NCI-H226 (cell line): ENCODE data around the gene ZYG11A.
A peak's percentile ranks its signal among the peaks of the same experiment; 100 is the strongest.
"Not testable (repeated sequence)": the region's sequence is repeated elsewhere in the genome, so short reads cannot be mapped to it uniquely, and the experiment has no call there.

Source experiments
- DNase-seq: peaks from one replicate; pipeline ENCODE4 v3.0.0-alpha.2; 2015

The ZYG11A gene

GRCh38 chr1:52842643-52843310 is at the start of gene ZYG11A:
Gene ZYG11A (plus strand): TSS chr1:52842760. CDS start chr1:52842884, 124 bp downstream.
- peak; percentile 20 for DNase-seq

- DNase-seq = not testable (repeated sequence)
These were observed 48.8 kb upstream of the ZYG11A start for GRCh38 chr1:52793717-52794116.

- DNase-seq = no peak
These were observed 47.1 kb upstream of the ZYG11A start for GRCh38 chr1:52795464-52795863.

GRCh38 chr1:52798331-52798730 is 44.2 kb upstream of the ZYG11A start:
- no peak for DNase-seq

GRCh38 chr1:52801011-52801410 is 41.5 kb upstream of the ZYG11A start:
- DNase-seq = no peak

- not testable (repeated sequence) for DNase-seq
These were observed 38.5 kb upstream of the ZYG11A start for GRCh38 chr1:52804083-52804482.

GRCh38 chr1:52814465-52814864 is 28.1 kb upstream of the ZYG11A start:
- peak; percentile 68 for DNase-seq

- not testable (repeated sequence) for DNase-seq
These were observed 21.7 kb upstream of the ZYG11A start for GRCh38 chr1:52820830-52821229.

- no peak for DNase-seq
These were observed 16.7 kb upstream of the ZYG11A start for GRCh38 chr1:52825868-52826267.

- no peak for DNase-seq
These were observed 7.8 kb upstream of the ZYG11A start for GRCh38 chr1:52834798-52835197.

GRCh38 chr1:52836035-52836434 is 6.5 kb upstream of the ZYG11A start:
- no peak for DNase-seq

- DNase-seq = not testable (repeated sequence)
These were observed 3.4 kb upstream of the ZYG11A start for GRCh38 chr1:52839175-52839574.

GRCh38 chr1:52845119-52845518 is 2.6 kb downstream of the ZYG11A start:
- not testable (repeated sequence) for DNase-seq

GRCh38 chr1:52848423-52848822 is 5.9 kb downstream of the ZYG11A start:
- DNase-seq = no peak

- no peak for DNase-seq
These were observed 8.4 kb downstream of the ZYG11A start for GRCh38 chr1:52850951-52851350.

- DNase-seq = no peak
These were observed 10.3 kb downstream of the ZYG11A start for GRCh38 chr1:52852854-52853253.

GRCh38 chr1:52855584-52855983 is 13.0 kb downstream of the ZYG11A start:
- DNase-seq = no peak

GRCh38 chr1:52856026-52856425 is 13.5 kb downstream of the ZYG11A start:
- DNase-seq = no peak

GRCh38 chr1:52857443-52857842 is 14.9 kb downstream of the ZYG11A start:
- no peak for DNase-seq

GRCh38 chr1:52862666-52863458 is 20.3 kb downstream of the ZYG11A start:
- DNase-seq = no peak

GRCh38 chr1:52867087-52867863 is 24.7 kb downstream of the ZYG11A start:
- DNase-seq = no peak

- not testable (repeated sequence) for DNase-seq
These were observed 27.2 kb downstream of the ZYG11A start for GRCh38 chr1:52869727-52870126.

GRCh38 chr1:52876843-52877242 is 34.3 kb downstream of the ZYG11A start:
- no peak for DNase-seq

GRCh38 chr1:52877554-52877953 is 35.0 kb downstream of the ZYG11A start:
- no peak for DNase-seq
